ENCODE data around the gene AKR1B1. TPM values are rescaled to one million over a fixed set of nuclear protein-coding genes. Genes with fewer than 3 reads are reported as not detected.

AKR1B1 gene
- total RNA-seq, 1 experiment from 2014 or later, result 135 TPM

GRCh38 chr7:134472572-134473244, 13.8 kb upstream of the AKR1B1 start:
- CTCF ChIA-PET, result no interaction called here
- Mint-ChIP-seq H3K27me3 (ENCODE audit: low read depth) (no peaks in the 10 kb centered on the region; the same call in 1 of the 2 replicates), H3K4me3 (no peak overlapping the region)

More at GRCh38 chr7:134472572-134473244, 13.8 kb upstream of the AKR1B1 start:
- TF ChIP-seq RORB (CRISPR knock-in tag; IDR thresholded peaks at IDR 0.05) (no peak), NR3C1 (CRISPR knock-in tag; conservative IDR thresholded peaks at IDR 0.05; ENCODE audit: low read depth) (no peak), ZNF121 (CRISPR knock-in tag; IDR thresholded peaks at IDR 0.05) (no peak), CDX4 (CRISPR knock-in tag; IDR thresholded peaks at IDR 0.05; ENCODE audit: borderline replicate concordance) (no peak), JAZF1 (CRISPR knock-in tag; IDR thresholded peaks at IDR 0.05) (no peak), MXD4 (CRISPR knock-in tag; IDR thresholded peaks at IDR 0.05; ENCODE audit: borderline replicate concordance) (no peak), ZNF263 (CRISPR knock-in tag; IDR thresholded peaks at IDR 0.05; ENCODE audit: low read depth) (no peak), NR2C2 (CRISPR knock-in tag; IDR thresholded peaks at IDR 0.05) (no peak), ARID4B (CRISPR knock-in tag; IDR thresholded peaks at IDR 0.05; ENCODE audit: borderline replicate concordance) (no peak), HMGA2 (CRISPR knock-in tag; IDR thresholded peaks at IDR 0.05) (no peak), HMGXB4 (CRISPR knock-in tag; IDR thresholded peaks at IDR 0.05) (no peak), NFATC4 (CRISPR knock-in tag; IDR thresholded peaks at IDR 0.05) (no peak), OVOL2 (CRISPR knock-in tag; IDR thresholded peaks at IDR 0.05; ENCODE audit: borderline replicate concordance) (no peak)
- TF ChIP-seq, protein P1, sequence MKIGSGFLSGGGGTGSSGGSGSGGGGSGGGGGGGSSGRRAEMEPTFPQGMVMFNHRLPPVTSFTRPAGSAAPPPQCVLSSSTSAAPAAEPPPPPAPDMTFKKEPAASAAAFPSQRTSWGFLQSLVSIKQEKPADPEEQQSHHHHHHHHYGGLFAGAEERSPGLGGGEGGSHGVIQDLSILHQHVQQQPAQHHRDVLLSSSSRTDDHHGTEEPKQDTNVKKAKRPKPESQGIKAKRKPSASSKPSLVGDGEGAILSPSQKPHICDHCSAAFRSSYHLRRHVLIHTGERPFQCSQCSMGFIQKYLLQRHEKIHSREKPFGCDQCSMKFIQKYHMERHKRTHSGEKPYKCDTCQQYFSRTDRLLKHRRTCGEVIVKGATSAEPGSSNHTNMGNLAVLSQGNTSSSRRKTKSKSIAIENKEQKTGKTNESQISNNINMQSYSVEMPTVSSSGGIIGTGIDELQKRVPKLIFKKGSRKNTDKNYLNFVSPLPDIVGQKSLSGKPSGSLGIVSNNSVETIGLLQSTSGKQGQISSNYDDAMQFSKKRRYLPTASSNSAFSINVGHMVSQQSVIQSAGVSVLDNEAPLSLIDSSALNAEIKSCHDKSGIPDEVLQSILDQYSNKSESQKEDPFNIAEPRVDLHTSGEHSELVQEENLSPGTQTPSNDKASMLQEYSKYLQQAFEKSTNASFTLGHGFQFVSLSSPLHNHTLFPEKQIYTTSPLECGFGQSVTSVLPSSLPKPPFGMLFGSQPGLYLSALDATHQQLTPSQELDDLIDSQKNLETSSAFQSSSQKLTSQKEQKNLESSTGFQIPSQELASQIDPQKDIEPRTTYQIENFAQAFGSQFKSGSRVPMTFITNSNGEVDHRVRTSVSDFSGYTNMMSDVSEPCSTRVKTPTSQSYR (CRISPR knock-in tag; IDR thresholded peaks at IDR 0.05), result no peak
- TF ChIP-seq, protein P2, sequence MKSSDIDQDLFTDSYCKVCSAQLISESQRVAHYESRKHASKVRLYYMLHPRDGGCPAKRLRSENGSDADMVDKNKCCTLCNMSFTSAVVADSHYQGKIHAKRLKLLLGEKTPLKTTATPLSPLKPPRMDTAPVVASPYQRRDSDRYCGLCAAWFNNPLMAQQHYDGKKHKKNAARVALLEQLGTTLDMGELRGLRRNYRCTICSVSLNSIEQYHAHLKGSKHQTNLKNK (CRISPR knock-in tag; IDR thresholded peaks at IDR 0.05), result no peak
- TF ChIP-seq, protein P3, sequence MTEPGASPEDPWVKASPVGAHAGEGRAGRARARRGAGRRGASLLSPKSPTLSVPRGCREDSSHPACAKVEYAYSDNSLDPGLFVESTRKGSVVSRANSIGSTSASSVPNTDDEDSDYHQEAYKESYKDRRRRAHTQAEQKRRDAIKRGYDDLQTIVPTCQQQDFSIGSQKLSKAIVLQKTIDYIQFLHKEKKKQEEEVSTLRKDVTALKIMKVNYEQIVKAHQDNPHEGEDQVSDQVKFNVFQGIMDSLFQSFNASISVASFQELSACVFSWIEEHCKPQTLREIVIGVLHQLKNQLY (CRISPR knock-in tag; IDR thresholded peaks at IDR 0.05), result no peak
- DNase-seq (ENCODE audit: low spot score) (no peak), ATAC-seq (no peak)
- no peaks in the 10 kb centered on the region for H3K36me3 Mint-ChIP-seq
- peaks cover 6% of the 10 kb centered on the region for H3K4me1 Mint-ChIP-seq
- H3K9me3 Mint-ChIP-seq, result peaks cover 7% of the 10 kb centered on the region; the same call in 1 of the 2 replicates
- H3K27ac Mint-ChIP-seq, result no peak overlapping the region
- POLR2A ChIA-PET, result no interaction called here
